Left lung (tissue), 10 donors: ENCODE measurements around the gene PTTG2. TPM values are rescaled to one million over a fixed set of nuclear protein-coding genes. Genes with fewer than 3 reads are reported as not detected.

ENCODE experiments used
- ATAC-seq: fragments of 200-7000 bp; cut with Tn5 transposase; one replicate; pipeline ENCODE4 v1.9.1; 2020; ENCODE audit warnings: moderate library complexity
- DNase-seq, 4 donors: peaks; one replicate each; pipeline ENCODE4 v3.0.0-alpha.2; 2013 to 2020
- H3K27ac ChIP-seq, 2 donors: fragments of 200-600 bp; sonication (generic) in 1 of 2; one replicate each; pipeline versions ENCODE4 v1.5.0 to v1.8.0; 2020 to 2021
- H3K27me3 ChIP-seq, 2 donors: fragments of 200-600 bp; sonication (generic) in 1 of 2; one replicate each; pipeline versions ENCODE4 v1.5.0 to v1.8.0; 2020 to 2021
- H3K36me3 ChIP-seq, 2 donors: fragments of 200-600 bp; sonication (generic) in 1 of 2; one replicate each; pipeline versions ENCODE4 v1.5.0 to v1.8.0; 2020 to 2021
- H3K4me1 ChIP-seq, 2 donors: fragments of 200-600 bp; one replicate each; pipeline ENCODE4 v1.8.0; 2021
- H3K4me3 ChIP-seq, 2 donors: fragments of 200-600 bp; sonication (generic) in 1 of 2; one replicate each; pipeline versions ENCODE4 v1.5.0 to v1.8.0; 2020 to 2021; ENCODE audit warnings: mild to moderate bottlenecking in 1 of 2
- H3K9me3 ChIP-seq, 2 donors: fragments of 200-600 bp; sonication (generic) in 1 of 2; one replicate each; pipeline versions ENCODE4 v1.5.0 to v1.8.0; 2020 to 2021
- CTCF ChIP-seq, 2 donors: fragments of 200-600 bp; sonication (generic) in 1 of 2; IDR thresholded peaks; one replicate each; pipeline versions ENCODE4 v1.5.0 to v1.8.0; 2021; ENCODE audit warnings: antibody characterized with exemption in 2 of 2
- intact Hi-C, 2 donors: fragments of 100-400 bp; cut with DNase I; formaldehyde crosslinking; loops; one replicate each; pipeline versions ENCODE4 v1.11.2 to v1.14.2; 2022
- polyA plus RNA-seq, 6 donors: library from polyadenylated mRNA; unstranded; fragments of 120-200 nt; gene quantifications; one replicate each; pipeline ENCODE4 v1.2.1, GENCODE V29; 2013; ENCODE audit not compliant: insufficient read length in 6 of 6
- total RNA-seq, 2 donors: library from RNA; stranded (reverse); fragmentation: NEBNext Ultra II Directional; extraction: Animal tissue kit (Norgen Biotek cat#: 25700); gene quantifications; one replicate each; pipeline ENCODE4 v1.2.1, GENCODE V29; 2021
- donor health status: DM: no; HTN: yes; CAD: no.
- donor health status: DM: no; HTN: no; CAD: no.

Gene PTTG2
- total and polyA plus RNA-seq, 8 donors, result 0.58 TPM; not detected in 7

DNA sequence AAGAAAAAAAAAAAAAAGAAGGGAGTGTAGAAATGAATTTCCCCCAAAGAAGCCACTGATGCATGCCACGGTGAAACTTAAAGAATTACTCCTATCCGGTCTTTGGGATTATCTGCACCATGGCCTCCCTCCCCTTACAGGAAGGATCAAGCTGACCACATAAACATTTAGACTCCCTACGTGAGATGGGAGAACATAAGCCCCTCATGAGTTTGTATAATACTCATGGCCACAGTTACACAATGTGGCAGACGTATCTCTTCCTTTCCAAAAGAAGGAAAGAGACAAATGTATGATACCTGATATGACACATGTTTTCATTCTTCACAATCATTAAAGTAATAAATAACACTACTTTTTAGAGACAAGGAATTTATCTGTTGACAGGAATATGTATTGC lies 3.3 kb upstream of the PTTG2 start:
- ATAC-seq (no peak), DNase-seq (no peak)
- H3K4me1 ChIP-seq, result peaks cover 2 to 3% of the 10 kb centered on the region in 2 donors
- no peak for TF ChIP-seq CTCF (IDR thresholded peaks at IDR 0.05)
- H3K9me3 ChIP-seq, result no peaks in the 10 kb centered on the region
- intact Hi-C loops, result no loop called here
- no peak overlapping the region for H3K27ac ChIP-seq
- H3K27me3 ChIP-seq, result no peaks in the 10 kb centered on the region
- H3K36me3 ChIP-seq, result no peaks in the 10 kb centered on the region
- no peak overlapping the region for H3K4me3 ChIP-seq

- H3K36me3 ChIP-seq, result no peaks in the 10 kb centered on the region
- no peak overlapping the region for H3K4me3 ChIP-seq
- ATAC-seq, result no peak
- intact Hi-C loops, result no loop called here
- no peaks in the 10 kb centered on the region for H3K27me3 ChIP-seq
- H3K9me3 ChIP-seq, result no peaks in the 10 kb centered on the region
- DNase-seq, result no peak
- H3K27ac ChIP-seq, result no peak overlapping the region
- no peak for TF ChIP-seq CTCF (IDR thresholded peaks at IDR 0.05)
- H3K4me1 ChIP-seq, result peaks cover 0 to 3% of the 10 kb centered on the region in 2 donors
Observed at GRCh38 chr4:37958932-37959331, 1.3 kb upstream of the PTTG2 start.

DNA sequence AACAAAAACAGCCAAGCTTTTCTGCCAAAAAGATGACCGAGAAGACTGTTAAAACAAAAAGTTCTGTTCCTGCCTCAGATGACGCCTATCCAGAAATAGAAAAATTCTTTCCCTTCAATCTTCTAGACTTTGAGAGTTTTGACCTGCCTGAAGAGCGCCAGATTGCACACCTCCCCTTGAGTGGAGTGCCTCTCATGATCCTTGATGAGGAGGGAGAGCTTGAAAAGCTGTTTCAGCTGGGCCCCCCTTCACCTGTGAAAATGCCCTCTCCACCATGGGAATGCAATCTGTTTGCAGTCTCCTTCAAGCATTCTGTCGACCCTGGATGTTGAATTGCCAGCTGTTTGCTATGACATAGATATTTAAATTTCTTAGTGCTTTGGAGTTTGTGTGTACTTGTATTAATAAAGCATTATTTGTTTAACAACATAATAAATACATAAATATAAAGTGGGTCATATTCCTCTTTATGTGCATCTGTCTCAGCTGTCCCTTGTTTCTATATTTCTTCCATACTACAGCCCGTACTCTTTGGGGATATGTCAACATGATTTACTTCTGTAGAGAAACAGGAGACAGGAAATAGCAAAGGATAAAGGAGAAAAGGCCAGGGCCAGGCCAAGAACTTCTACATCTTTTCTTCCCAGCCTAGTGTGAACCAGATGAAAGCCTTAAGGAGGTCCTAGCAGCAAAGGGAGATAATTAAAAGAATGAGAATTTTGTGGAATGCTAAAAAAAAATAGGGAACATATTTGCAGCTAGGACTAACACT lies 667 bp downstream of the PTTG2 start:
- intact Hi-C loops, result no loop called here
- Histone ChIP-seq H3K4me3 (no peak overlapping the region), H3K9me3 (no peaks in the 10 kb centered on the region), H3K27ac (no peak overlapping the region), H3K36me3 (no peaks in the 10 kb centered on the region), H3K27me3 (no peaks in the 10 kb centered on the region), H3K4me1 (peaks cover 0 to 3% of the 10 kb centered on the region in 2 donors)
- TF ChIP-seq CTCF (IDR thresholded peaks at IDR 0.05), result no peak
- DNase-seq (peak in 2 of 4 donors; percentile 62 to 67), ATAC-seq (peak; percentile 90)

DNA sequence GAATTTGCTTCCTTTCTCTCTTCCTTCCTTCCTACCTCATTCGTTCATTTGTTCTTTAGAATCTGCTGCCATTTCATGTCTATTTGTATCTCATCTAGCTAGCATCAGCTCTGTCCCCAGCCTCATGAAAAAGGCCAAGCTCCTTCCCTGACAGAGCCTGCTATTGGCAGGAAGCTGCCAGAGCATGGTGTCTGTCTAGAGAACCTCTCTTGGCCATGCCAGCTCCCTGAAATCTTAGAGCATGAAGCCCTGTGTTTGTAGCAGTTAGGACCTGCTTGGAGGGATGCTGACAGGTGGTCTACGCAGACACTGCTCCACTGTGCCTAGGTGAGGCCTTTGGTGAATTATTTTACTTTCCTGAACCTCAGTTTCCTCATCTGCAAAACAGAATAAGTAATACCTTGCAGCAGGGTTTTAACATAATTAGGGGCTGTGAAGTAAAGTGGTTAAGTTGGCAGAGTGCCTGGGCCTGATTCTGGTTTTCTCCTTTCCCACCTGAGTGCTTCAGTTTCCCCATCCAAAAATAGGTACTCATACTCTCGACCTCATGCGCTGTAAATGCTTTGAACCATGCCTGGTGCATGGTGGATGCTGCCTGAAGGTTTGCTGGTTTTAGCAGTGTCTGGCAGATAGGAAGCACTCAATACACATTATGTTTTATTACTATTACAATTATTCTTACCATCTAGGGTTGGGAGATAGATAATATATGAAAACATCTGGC lies 4.7 kb downstream of the PTTG2 start:
- Histone ChIP-seq H3K9me3 (no peaks in the 10 kb centered on the region), H3K4me3 (no peak overlapping the region), H3K27ac (no peak overlapping the region), H3K27me3 (no peaks in the 10 kb centered on the region), H3K36me3 (no peaks in the 10 kb centered on the region), H3K4me1 (peaks cover 3 to 4% of the 10 kb centered on the region in 2 donors)
- DNase-seq (no peak), ATAC-seq (no peak)
- intact Hi-C loops, result no loop called here
- no peak for TF ChIP-seq CTCF (IDR thresholded peaks at IDR 0.05)

GRCh38 chr4:37966044-37966443 lies 5.8 kb downstream of the PTTG2 start:
- no peaks in the 10 kb centered on the region for H3K9me3 ChIP-seq
- no peaks in the 10 kb centered on the region for H3K36me3 ChIP-seq
- no peak for TF ChIP-seq CTCF (IDR thresholded peaks at IDR 0.05)
- no peak for DNase-seq
- no peaks in the 10 kb centered on the region for H3K27me3 ChIP-seq
- H3K4me3 ChIP-seq, result no peak overlapping the region
- intact Hi-C loops, result no loop called here
- ATAC-seq, result no peak
- H3K4me1 ChIP-seq, result peaks cover 0 to 11% of the 10 kb centered on the region in 2 donors
- no peak overlapping the region for H3K27ac ChIP-seq
